Endothelial cell of umbilical vein (primary cell): ENCODE measurements around the gene HOXD12.

Experiments used
- EZH2 ChIP-seq: IDR thresholded peaks from 2 replicates; pipeline ENCODE4 v1.6.1; 2012; ENCODE audit warnings: borderline replicate concordance, low read depth, mild to moderate bottlenecking, moderate library complexity, low read length, inconsistent platforms; ENCODE audit not compliant: severe bottlenecking
- FOS ChIP-seq: IDR thresholded peaks from 2 replicates; pipeline ENCODE4 v1.6.1; 2011; ENCODE audit warnings: mild to moderate bottlenecking, low read length, moderate library complexity, borderline replicate concordance; ENCODE audit not compliant: insufficient read depth
- GATA2 ChIP-seq: IDR thresholded peaks from 2 replicates; pipeline ENCODE4 v1.7.0; 2011; ENCODE audit warnings: low read depth, mild to moderate bottlenecking, moderate library complexity, mixed read lengths, low read length; ENCODE audit not compliant: insufficient read length, insufficient read depth
- JUN ChIP-seq: IDR thresholded peaks from 2 replicates; pipeline ENCODE4 v1.6.1; 2011; ENCODE audit warnings: borderline replicate concordance, low read depth; ENCODE audit not compliant: insufficient read length, insufficient read depth
- MYC ChIP-seq: IDR thresholded peaks from one replicate; pipeline ENCODE4 v1.6.1; 2011; ENCODE audit warnings: mild to moderate bottlenecking, low read depth, low read length
- POLR2A ChIP-seq: IDR thresholded peaks from 2 replicates; pipeline ENCODE4 v1.6.1; 2012; ENCODE audit warnings: low read depth, mild to moderate bottlenecking, control low read depth, low read length
- POLR2AphosphoS5 ChIP-seq: IDR thresholded peaks from 2 replicates; pipeline ENCODE4 v1.6.1; 2012; ENCODE audit warnings: low read depth, mild to moderate bottlenecking, control low read depth, low read length, moderate library complexity; ENCODE audit not compliant: insufficient read depth
- TF ChIP-seq, protein P1 (sequence below), 2 donors: IDR thresholded peaks; 1 replicate in 1 of 2; 2 replicates in 1 of 2; pipeline ENCODE4 v1.5.1; 2011; ENCODE audit warnings: low read length in 2 of 2, mild to moderate bottlenecking in 2 of 2, moderate library complexity in 2 of 2, control low read depth in 1 of 2, inconsistent platforms in 1 of 2, low read depth in 1 of 2; ENCODE audit not compliant: insufficient read depth in 1 of 2; ENCODE audit errors: extremely low read depth in 1 of 2

DNA sequence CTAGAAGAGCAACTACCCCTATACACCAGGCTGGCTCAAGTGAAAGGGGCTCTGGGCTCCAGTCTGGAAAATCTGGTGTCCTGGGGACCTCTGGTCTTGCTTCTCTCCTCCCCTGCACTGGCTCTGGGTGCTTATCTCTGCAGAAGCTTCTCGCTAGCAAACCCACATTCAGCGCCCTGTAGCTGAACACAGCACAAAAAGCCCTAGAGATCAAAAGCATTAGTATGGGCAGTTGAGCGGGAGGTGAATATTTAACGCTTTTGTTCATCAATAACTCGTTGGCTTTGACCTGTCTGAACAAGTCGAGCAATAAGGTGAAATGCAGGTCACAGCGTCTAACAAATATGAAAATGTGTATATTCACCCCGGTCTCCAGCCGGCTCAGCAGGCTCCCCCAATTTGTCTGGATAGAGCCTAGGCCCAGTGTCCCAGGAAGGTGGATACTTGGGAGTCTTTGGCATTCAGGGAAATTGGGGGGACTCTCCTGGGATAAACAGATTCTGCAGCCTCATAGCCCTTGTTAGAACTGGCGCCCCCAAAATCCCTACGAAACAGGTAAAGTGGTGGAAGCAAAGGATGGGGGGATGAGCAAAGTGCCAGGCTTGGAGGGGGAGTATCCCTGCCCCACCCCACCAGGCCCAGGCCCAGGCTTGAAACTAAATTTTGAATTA lies 49.3 kb downstream of the HOXD12 start:
- TF ChIP-seq POLR2A (no peak), JUN (no peak), MYC (no peak), FOS (no peak), EZH2 (no peak), POLR2AphosphoS5 (no peak), GATA2 (no peak)
- TF ChIP-seq, protein P1, sequence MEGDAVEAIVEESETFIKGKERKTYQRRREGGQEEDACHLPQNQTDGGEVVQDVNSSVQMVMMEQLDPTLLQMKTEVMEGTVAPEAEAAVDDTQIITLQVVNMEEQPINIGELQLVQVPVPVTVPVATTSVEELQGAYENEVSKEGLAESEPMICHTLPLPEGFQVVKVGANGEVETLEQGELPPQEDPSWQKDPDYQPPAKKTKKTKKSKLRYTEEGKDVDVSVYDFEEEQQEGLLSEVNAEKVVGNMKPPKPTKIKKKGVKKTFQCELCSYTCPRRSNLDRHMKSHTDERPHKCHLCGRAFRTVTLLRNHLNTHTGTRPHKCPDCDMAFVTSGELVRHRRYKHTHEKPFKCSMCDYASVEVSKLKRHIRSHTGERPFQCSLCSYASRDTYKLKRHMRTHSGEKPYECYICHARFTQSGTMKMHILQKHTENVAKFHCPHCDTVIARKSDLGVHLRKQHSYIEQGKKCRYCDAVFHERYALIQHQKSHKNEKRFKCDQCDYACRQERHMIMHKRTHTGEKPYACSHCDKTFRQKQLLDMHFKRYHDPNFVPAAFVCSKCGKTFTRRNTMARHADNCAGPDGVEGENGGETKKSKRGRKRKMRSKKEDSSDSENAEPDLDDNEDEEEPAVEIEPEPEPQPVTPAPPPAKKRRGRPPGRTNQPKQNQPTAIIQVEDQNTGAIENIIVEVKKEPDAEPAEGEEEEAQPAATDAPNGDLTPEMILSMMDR (IDR thresholded peaks at IDR 0.05; ENCODE audit: extremely low read depth in 1 of 2, insufficient read depth in 1 of 2, low read depth in 1 of 2, low read length in 2 of 2), result no peak
